Epidermal melanocyte (primary cell): Measurements from ENCODE around the gene CHD8.

Source experiments
- DNase-seq: peaks from one replicate; pipeline ENCODE4 v3.0.0; 2011; ENCODE audit warnings: low spot score; ENCODE audit not compliant: insufficient read length

The CHD8 gene

GRCh38 chr14:21369949-21370679, 85.8 kb downstream of the CHD8 start:
- no peak for DNase-seq

GRCh38 chr14:21367582-21368144, 88.3 kb downstream of the CHD8 start:
- no peak for DNase-seq

- no peak for DNase-seq
Observed at GRCh38 chr14:21356511-21356910, 99.4 kb downstream of the CHD8 start.

- no peak for DNase-seq
Observed at GRCh38 chr14:21352587-21352986, 103.3 kb downstream of the CHD8 start.

GRCh38 chr14:21350539-21350938, 105.4 kb downstream of the CHD8 start:
- no peak for DNase-seq

- no peak for DNase-seq
Observed at GRCh38 chr14:21347201-21347600, 108.7 kb downstream of the CHD8 start.

- no peak for DNase-seq
Observed at GRCh38 chr14:21346532-21347135, 109.3 kb downstream of the CHD8 start.

- DNase-seq = no peak
Observed at GRCh38 chr14:21343035-21343794, 112.7 kb downstream of the CHD8 start.
